AG09319 (cell line): Measurements from ENCODE around the gene AGAP2.
"Not testable (repeated sequence)": the region's sequence is repeated elsewhere in the genome, so short reads cannot be mapped to it uniquely, and the experiment has no call there.

Experiments used
- DNase-seq: peaks from one replicate; pipeline ENCODE4 v3.0.0-alpha.2; 2010; ENCODE audit warnings: low read depth; ENCODE audit errors: extremely low read depth
- TF ChIP-seq, protein P1 (sequence below): IDR thresholded peaks from 2 replicates; pipeline ENCODE4 v1.5.1; 2011; ENCODE audit warnings: low read depth, mild to moderate bottlenecking, inconsistent platforms, low read length, moderate library complexity

The AGAP2 gene

DNA sequence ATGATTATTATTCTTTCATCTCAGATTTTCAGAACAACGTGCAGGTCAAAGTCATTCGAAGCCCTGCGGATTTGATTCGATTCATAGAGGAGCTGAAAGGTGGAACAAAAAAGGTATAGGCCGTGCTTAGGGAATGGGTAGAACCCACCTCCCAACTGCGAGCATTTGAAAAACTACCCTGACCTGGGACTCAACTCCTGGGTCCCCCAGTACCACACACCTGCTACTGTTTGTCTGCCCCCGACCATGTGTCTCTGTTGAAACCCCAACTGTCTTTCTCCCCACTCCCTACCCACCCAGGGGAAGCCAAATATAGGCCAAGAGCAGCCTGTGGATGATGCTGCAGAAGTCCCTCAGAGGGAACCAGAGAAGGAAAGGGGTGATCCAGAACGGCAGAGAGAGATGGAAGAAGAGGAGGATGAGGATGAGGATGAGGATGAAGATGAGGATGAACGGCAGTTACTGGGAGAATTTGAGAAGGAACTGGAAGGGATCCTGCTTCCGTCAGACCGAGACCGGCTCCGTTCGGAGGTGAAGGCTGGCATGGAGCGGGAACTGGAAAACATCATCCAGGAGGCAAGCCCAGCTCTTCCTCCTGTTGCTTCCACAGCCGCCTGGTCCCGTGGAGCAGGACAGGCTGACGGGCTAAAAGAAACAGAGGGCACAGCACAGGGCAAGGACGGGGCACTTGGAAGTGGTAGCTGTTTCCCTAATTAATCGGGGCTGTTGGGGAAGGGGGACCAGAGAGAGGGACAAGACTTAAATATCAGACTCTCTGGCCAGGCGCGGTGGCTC is 20.5 kb downstream of the AGAP2 start:
- TF ChIP-seq, protein P1, sequence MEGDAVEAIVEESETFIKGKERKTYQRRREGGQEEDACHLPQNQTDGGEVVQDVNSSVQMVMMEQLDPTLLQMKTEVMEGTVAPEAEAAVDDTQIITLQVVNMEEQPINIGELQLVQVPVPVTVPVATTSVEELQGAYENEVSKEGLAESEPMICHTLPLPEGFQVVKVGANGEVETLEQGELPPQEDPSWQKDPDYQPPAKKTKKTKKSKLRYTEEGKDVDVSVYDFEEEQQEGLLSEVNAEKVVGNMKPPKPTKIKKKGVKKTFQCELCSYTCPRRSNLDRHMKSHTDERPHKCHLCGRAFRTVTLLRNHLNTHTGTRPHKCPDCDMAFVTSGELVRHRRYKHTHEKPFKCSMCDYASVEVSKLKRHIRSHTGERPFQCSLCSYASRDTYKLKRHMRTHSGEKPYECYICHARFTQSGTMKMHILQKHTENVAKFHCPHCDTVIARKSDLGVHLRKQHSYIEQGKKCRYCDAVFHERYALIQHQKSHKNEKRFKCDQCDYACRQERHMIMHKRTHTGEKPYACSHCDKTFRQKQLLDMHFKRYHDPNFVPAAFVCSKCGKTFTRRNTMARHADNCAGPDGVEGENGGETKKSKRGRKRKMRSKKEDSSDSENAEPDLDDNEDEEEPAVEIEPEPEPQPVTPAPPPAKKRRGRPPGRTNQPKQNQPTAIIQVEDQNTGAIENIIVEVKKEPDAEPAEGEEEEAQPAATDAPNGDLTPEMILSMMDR, result no peak
- no peak for DNase-seq

DNA sequence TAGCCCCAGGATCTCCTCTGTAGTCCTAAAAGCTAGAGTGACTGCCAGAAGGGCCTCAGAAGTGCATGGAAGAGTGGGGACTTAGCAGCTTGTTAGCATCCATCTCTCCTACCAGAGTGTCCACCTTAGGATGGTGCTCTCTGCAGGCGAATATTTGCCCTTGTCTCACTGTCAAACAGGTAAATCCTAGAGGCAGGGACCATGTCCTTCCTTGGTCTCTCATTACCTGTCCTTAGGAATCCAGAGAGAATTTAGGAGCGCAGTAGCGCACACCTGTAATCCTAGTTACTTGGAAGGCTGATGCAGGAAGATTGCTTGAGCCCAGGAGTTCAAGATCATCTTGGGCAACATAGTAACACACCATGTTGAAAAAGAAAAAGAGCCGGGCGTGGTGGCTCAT is 21.4 kb downstream of the AGAP2 start:
- no peak for DNase-seq
- TF ChIP-seq, protein P1, result no peak

DNA sequence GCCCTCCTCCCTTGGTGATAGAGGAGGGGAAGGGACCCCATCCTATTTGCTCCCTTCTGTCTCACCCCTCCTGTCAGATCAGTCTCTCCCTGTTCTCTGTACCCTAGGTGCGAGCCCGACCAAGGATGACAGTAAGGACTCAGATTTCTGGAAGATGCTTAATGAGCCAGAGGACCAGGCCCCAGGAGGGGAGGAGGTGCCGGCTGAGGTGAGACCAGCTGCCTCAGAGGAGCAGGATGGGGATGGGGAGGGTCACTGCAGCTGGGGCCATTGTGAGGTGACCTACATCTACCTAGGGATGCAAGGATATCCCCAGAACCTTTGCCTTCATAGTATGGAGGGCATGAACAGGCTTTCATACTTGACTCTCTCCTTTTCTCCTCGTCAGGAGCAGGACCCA is 22.2 kb downstream of the AGAP2 start:
- no peak for DNase-seq
- TF ChIP-seq, protein P1, result no peak

DNA sequence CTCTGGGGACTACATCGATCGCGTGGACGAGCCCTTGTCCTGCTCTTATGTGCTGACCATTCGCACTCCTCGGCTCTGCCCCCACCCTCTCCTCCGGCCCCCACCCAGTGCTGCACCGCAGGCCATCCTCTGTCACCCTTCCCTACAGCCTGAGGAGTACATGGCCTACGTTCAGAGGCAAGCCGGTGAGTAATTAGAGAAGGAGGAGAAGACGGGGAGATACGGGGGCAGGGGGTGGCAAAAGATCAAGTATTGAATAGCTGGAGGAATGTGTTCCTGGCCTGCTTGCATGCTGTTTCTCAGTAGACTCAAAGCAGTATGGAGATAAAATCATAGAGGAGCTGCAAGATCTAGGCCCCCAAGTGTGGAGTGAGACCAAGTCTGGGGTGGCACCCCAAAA is 22.8 kb downstream of the AGAP2 start:
- no peak for DNase-seq

DNA sequence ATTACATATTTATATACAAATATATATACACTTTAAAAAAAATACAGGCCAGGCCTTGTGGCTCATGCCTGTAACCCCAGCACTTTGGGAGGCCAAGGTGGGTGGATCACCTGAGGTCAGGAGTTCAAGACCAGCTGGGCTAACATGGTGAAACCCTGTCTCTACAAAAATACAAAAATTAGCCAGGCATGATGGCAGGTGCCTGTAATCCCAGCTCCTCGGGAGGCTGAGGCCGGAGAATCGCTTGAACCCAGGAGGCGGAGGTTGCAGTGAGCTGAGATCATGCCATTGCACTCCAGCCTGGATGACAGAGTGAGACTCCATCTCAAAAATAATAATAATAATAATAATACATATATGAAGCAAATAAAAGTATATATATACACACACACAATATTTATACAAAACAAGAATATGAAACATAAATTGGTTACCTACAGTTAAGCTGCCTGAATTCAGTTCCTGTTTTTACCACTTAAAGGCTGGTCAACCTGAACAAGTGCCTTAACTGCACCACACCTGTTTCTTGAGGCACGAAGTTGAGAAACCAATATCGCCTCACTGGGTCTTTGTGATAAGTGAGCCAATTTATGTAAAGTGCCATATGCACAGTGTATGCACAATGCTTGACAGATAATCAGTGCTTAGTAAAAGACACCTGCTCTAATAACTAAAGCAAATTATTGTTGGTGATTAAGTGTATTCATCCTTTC is 23.4 kb downstream of the AGAP2 start:
- not testable (repeated sequence) for DNase-seq

More for the DNA sequence above, 22.8 kb downstream of the AGAP2 start:
- TF ChIP-seq, protein P1, result no peak

DNA sequence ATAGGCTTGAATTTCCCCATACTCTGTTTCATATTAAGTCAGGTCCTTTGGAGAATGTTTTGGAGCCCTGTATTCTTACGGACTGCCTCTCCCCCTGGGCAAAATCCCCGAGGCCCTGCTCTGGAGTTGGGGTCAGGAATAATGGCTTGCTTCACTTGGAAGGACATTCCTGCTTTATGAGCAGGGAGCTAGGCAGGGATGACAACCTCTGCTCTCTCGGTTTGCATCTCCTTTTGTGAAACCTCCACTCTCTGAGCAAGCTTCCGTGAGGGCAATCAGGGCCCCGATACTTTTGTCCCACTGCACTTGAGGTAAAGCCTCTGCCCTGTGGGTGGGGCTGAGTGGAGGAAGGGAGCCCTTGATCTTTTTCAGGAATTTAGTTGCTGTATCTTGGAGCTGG is 25.3 kb downstream of the AGAP2 start:
- TF ChIP-seq, protein P1, result no peak
- no peak for DNase-seq

DNA sequence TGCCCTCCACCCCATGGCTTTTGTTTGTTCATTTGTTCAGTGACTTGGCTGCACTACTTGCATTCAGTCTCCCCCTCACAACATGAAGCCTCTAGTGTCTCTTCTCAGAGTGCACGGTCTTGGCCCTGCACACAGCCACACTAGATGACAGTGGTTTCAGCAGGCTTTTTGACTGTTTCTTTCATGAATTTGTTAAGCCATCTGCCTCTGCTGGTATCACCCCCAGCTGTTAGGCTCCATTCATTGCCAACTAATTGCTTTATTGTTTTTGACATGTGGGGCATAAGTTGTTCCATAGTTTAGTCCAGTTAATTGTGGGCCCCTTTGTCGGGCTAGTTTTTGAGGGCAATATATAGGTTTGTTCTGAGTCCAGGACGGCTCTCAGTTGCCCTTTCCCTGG is 25.8 kb downstream of the AGAP2 start:
- DNase-seq, result no peak
- TF ChIP-seq, protein P1, result no peak
